Kidney capillary endothelial cell (primary cell): Measurements from ENCODE around the gene TUBG1.

Experiments used
- DNase-seq: peaks from one replicate; pipeline ENCODE4 v3.0.0-alpha.2; 2018; ENCODE audit warnings: low spot score

TUBG1 gene

DNA sequence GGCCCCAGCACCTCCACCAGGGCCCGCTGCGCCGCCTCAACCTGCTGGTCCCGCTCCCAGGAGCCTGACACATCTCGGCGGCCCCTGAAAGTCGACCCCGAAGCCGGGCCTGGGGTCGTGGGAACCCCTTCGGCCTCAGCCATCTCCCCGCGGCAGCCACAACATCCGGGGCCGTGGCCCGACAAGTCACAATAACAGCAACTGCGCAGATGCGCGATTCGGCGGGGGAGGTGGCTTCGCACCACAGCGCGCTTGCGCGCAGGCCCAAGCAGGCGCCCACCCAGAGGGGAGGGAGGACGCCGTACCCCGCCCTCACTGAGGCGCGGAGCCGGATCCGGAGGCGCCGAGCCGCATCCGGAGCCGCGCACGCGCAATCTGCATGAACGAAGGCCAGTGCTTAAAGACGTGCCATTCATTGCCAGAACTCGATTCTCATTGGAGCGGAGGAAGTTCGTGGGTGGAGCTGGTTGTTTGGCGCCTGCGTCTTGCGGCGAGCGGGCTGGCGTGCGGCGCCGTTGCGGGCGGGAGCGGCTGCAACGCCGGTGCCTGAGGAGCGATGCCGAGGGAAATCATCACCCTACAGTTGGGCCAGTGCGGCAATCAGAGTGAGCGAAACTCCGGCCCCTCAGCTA is at the start of gene TUBG1, which contains the start of gene RETREG3:
Gene TUBG1, plus strand, starts transcription at position 502 of the 632 bp plus-strand sequence. Its CDS starts 55 bp downstream, at position 557.
Gene RETREG3, minus strand, starts transcription at position 193 of the 632 bp plus-strand sequence. Its CDS starts 50 bp downstream, at position 143.
- DNase-seq = peak; percentile 98

DNA sequence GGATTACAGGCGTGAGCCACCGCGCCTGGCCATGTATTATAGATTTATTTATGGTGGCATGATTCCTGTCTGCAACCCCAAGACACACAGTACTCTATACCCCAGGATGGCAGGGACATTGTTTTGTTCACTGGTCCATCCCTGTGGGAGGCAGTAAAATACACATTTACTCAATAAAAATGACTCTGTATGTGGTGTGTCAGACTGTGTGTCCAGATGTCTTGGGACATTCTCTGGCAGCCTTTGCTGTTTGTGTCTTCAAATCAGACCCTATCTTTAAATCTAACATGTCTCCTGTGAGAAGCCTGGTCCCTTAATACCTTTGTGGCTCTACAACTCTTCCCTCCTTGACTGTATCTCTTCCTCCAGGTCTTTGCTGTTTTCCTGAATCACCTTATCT is 49.2 kb upstream of the TUBG1 start:
- DNase-seq = no peak

DNA sequence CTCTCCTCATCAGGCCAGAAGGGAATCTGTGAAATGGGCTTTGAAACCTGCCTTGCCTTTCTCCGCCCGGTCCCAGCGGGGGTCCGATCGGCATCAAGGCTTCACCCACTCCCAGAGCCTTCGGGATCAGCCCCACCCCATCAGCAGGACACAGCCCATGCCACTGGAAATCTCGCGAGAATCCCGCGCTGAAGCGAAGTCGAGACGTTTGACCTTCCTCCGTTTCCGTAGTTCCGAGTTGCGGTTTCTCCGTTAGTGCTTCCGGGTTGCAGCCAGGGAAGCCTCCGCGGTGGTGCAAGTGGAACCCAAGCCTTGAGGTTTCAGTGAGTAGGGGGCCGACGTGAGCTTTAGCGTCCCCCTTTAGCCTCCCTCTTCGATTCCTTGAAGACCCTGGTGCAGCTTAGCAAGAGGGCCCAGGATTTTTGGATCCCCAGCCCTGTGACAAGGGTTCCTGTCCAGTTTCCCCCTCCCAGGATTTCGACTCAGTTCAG is 47.5 kb upstream of the TUBG1 start, which contains the start of gene COASY:
Gene COASY, plus strand, starts transcription at position 252 of the 491 bp plus-strand sequence. CDS start 475 bp downstream, outside the sequence.
- DNase-seq = peak; percentile 97

DNA sequence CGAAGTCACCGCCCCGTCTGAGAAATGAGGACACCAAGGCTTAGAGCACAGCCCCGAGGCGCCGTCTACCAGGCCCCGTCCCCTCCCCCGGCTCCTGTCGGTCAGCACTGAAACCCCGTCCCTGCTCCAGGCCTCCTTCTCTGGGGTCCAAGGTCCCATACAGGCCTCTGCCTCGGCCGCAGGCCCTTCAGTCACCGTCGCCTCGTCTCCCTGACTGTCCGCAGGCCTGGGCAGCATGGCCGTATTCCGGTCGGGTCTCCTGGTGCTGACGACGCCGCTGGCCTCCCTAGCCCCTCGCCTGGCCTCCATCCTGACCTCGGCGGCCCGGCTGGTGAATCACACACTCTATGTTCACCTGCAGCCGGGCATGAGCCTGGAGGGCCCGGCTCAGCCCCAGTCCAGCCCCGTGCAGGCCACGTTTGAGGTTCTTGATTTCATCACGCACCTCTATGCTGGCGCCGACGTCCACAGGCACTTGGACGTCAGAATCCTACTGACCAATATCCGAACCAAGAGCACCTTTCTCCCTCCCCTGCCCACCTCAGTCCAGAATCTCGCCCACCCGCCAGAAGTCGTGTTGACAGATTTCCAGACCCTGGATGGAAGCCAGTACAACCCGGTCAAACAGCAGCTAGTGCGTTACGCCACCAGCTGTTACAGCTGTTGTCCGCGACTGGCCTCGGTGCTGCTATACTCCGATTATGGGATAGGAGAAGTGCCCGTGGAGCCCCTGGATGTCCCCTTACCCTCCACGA is 46.9 kb upstream of the TUBG1 start:
- no peak for DNase-seq

DNA sequence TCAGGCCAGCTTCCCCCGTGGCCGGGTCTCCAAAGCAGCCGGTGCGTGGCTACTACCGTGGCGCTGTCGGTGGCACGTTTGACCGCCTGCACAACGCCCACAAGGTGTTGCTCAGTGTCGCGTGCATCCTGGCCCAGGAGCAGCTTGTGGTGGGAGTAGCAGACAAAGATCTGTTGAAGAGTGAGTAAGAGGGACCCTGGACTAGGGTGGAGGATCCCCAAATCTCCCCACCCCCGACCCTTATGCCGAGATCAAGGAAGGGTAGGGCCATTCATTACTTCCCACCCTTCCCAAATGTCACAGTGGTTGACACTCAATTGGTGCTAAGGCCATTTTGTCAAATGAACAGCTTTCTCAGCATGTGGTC is 46.4 kb upstream of the TUBG1 start:
- no peak for DNase-seq

DNA sequence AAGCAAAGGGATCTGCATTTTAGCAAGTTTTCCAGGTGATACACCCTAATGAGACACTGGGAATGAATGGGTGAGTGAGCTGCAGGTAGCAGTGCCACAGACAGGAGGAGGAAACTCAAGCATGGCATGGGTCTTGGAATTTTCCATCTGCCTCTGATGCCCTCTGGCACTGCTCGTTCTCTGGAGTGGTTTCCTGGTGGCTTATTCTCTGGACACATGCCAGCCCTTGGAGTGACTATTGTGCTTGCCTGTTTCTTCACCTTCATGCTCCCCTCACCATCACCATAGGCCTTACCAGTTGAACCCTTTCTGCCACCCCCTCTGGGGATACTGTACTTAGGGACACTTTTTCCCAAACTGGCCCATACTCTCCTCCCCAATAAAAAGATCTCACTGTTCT is 45.9 kb upstream of the TUBG1 start:
- no peak for DNase-seq

DNA sequence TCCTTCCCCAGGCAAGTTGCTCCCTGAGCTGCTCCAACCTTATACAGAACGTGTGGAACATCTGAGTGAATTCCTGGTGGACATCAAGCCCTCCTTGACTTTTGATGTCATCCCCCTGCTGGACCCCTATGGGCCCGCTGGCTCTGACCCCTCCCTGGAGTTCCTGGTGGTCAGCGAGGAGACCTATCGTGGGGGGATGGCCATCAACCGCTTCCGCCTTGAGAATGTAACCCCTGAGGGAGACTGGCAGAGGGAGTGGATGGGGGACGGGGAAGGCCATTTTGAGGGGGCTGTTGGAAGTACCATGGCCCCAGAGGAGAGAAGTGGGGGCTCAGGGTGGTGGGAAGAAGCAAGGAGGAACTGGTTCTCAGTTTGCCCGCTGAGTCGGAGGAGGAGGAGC is 45.5 kb upstream of the TUBG1 start:
- DNase-seq = no peak

DNA sequence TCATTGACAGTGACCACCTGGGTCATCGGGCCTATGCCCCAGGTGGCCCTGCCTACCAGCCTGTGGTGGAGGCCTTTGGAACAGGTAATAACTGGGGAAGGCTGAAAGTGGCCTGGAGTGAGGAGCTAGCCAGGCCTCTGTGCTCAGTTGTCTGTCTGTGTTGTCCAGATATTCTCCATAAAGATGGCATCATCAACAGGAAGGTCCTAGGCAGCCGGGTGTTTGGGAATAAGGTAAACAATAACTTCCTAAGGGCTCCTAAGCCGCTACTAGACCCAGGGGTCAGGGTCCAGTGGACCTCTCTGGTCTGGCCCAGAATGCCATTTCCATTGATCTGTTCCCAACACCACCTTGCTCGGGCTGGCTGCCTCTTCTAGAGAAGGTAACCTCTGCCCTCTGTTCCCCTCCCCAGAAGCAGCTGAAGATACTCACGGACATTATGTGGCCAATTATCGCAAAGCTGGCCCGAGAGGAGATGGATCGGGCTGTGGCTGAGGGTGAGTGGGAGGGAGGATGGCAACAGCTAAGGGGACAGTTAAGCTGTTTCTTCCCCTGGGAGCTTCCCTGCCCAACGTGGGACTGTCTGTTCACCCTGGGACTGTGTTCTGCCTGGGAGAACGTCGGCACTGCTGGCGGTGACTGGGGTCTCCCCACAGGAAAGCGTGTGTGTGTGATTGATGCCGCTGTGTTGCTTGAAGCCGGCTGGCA is 44.5 kb upstream of the TUBG1 start:
- DNase-seq = no peak

DNA sequence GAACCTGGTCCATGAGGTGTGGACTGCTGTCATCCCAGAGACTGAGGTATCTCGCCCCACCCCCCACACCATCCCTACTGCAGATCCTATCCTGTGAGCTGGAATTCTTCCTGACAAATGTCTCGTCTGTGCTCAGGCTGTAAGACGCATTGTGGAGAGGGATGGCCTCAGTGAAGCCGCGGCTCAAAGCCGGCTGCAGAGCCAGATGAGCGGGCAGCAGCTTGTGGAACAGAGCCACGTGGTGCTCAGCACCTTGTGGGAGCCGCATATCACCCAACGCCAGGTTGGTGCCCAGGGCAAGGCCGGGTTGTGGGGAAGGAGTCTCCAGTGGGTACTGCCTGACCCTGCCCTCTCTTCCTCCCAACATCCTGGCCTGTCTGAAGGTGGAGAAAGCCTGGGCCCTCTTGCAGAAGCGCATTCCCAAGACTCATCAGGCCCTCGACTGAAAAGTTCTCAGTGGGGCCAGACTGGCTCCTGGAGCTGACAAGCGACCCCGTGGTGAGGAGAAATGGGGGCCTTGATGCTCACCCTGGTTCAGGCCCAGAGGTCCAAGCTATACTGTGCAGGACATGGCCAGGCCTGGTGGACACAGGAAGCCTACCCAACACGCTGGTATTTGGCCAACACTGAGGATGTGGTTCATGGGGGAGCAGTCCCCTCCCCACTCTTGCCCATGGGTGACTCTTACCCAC is 43.8 kb upstream of the TUBG1 start:
- no peak for DNase-seq

DNA sequence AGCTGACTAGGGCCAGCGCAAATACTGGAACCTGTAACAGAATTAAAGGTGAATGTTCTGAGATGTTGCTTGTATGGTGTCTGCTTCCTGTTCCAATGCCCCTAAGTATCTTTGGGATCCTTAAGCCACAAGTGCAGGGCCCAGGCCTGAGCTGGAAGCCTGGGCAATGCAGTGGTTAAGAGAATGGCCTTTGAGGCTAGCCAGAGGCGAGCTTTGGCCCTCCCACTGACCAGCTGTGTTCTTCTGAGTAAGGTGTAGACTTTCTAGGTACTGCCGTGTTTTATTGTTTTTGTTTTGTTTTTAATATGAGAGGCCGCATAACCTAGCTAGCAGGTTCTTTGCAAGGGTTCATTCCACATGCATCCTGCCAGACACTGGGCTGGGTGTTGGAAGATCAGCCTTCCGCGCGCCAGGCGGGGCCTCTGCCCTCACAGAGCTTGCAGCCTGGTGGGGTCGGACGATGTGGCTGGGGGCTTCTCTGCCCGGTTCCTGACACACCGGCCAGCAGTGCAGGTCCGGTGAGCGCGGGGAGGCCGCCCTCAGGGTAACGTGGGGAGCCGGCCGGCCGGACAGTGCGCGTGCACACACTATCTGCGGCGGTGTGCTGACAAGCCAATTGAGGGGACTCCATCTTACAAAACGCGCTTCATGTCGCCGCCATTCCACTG is 43.1 kb upstream of the TUBG1 start:
- DNase-seq = no peak

DNA sequence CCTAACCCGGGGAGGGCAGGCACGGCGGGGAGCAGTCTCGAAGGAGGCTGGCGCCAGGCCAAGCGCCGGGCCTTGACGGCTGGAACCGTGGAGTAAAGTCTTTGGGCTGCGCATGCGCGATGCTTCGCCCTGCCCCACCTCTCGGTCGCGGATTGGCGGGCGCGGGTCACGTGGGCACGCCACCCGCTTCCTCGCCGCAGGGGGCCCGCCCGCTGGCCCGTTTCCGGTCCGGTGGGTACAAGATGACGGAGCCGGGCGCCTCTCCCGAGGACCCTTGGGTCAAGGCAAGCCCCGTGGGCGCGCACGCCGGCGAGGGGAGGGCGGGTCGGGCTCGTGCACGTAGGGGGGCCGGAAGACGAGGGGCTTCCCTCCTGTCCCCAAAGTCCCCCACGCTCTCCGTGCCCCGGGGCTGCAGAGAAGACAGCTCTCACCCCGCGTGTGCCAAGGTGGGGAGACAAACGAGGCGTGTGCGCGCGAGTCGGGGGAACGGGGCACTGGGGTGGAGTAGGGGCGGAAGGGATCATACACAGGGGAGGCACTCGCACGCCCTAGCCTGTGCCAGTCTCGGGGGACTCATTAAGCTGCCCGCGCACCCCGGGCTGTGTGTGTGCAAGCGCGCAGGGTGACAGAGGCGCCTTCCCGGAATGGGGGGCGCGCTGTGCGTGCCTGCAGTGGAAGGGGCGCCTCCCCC is 42.5 kb upstream of the TUBG1 start, which contains the start of gene MLX:
Gene MLX, plus strand, starts transcription at position 218 of the 691 bp plus-strand sequence. Its CDS starts 25 bp downstream, at position 243.
- peak; percentile 92 for DNase-seq

DNA sequence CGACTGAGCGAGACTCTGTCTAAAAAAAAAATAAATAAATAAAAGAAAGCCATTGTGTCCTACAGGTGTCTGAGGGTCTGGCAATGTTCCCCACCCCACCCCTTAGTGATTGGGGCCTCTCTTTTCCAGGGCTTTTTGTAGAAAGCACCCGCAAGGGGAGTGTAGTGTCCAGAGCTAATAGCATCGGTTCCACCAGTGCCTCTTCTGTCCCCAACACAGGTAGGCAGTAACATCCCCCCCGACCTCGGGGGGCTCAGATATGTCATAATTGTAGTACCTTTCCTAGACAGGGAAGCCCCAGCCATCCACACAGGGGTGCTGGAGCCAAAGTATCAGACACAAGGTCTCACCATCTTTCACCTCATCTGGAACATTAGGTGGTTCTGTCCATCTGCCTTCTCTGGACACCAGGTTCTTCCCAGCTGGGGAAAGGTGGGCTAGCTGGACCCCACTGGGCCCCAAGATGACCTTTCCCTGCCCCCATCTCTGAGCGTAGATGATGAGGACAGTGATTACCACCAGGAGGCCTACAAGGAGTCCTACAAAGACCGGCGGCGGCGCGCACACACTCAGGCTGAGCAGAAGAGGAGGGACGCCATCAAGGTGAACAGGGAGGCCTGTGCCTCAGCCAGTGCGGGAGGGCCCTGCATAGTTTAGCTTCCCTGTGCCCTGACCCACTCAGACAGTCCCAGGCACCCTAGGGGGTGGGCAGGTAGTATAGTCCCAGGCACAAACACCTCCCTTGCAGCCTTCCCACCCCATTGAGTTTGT is 41.0 kb upstream of the TUBG1 start:
- no peak for DNase-seq

DNA sequence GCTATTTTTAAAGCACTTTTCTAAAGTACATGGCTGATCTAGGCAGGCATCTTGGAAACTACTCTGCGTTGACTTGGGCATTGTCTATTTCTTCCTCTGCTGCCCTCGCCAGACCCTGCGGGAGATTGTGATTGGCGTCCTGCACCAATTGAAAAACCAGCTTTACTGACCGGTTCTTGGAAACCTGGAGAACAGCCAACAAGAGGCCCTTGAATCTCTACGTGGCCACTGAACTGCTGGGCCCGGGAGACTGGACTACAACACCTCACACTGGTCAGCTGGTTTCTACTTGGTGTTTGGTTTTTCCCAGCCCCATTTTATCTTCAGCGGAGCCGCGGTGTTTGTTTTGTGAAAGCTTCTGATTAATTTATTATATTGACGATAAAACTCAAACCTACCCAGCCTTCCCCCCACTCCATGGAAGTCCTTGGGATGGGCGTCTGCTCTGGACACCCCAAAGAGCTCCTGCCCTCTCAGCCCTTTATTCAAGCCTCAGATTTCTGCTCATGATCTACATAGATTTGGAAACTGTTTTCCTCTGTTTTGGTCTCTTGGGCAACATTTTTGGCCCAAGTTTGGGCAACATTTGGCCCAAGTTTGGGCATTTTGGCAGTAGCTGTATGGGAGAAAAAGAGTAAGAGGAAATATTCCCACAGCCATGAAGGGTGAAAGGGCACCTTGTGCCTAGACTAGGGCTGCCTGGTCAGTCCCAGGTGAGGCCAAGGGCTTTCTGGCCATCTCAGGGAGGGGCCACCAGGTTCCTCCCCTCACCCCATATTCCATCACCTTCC is 37.9 kb upstream of the TUBG1 start:
- no peak for DNase-seq

DNA sequence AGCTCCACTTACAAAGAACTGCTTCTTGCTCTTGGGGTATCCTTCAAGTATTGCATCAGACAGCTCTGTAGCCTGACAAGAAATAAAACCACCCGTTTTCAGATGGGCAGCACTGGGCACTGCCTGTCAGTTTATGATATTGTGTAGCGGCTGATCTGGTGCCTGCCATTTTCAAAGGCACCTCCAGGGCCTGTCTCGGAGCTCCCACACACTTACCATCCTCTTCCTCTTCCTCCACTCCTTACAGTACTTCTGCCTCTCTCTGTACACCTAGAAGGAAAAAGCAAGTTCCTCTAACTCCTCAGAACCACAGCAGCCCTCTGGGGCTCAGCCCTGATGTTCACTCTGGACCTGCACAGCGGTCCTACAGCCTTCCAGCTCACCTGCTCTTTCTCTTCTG is 36.4 kb upstream of the TUBG1 start:
- no peak for DNase-seq

DNA sequence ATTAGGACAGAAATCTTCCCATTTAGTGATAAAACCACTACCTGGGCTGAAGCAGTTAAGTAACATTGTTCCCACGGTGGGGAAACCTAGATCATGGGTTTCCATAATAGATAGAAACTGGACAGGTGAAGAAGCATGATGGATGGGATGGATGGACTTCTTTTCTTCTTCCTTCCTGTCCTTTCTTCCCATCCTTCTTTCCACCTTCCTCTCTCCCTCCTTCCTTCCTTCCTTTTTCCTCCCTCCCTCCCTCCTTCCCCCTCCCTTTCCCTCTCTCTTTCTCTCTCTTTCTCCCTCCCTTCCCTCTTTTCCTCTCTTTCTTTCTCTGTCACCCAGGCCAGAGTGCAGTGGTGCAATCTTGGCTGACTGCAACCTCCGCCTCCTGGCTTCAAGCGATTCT is 35.0 kb upstream of the TUBG1 start:
- no peak for DNase-seq

DNA sequence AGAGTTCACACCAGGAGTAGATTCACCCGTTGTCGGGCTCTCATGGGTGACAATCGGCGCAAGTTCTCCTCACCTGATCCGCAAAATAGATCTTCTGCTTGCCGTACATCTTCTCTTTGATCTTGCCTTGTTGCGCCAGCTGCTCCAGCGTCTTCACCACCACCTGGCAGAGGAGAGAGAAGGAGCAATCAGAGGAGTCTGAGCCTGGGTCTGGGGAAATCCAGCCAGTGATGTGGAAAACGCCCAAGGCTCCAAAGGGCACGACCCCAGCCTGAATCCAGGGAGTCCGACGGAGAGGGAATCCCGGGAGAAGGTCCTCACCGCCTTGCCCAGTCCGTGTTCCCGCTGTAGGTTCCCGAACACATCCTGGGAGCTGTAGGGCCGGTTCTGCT is 32.3 kb upstream of the TUBG1 start:
- DNase-seq = no peak

DNA sequence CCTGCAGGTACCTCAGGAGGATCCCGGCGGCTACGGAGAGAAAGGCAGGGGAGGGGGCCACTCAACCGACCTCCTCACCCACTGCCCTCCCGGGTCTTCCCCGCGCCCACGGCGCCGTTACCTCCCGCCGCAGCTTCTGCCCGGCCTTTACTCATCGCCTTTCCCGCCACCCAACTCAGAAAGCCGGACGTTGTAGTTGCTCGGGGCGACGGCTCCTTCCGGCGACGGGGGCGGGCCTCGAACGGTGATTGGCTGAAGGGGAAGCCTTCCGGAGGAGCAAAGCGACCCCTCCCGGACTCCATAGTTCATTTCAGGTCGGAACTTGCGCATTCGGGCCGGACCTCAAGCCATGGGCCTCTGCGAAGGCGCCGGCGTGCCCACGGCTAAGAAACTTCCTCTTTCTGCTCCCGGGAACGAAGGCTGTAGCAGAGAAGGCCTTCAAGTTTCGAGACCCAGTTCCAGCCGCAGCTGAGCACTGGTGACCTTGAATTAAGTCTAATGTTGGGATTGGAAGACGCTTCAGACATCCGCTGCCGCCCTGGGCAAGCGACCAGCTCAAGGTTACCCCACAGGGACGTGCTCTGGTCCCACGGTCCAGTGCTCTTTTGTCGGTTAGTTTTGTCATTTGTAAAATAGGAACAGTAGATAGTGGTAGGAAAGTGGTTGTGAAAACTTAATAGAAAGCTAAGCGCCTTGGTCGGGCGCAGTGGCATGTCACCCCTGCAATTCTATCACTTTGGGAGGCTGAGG is 31.8 kb upstream of the TUBG1 start, which contains the start of gene PSMC3IP:
Gene PSMC3IP, minus strand, starts transcription at position 198 of the 750 bp plus-strand sequence. Its CDS starts 43 bp downstream, at position 155.
- peak; percentile 94 for DNase-seq

DNA sequence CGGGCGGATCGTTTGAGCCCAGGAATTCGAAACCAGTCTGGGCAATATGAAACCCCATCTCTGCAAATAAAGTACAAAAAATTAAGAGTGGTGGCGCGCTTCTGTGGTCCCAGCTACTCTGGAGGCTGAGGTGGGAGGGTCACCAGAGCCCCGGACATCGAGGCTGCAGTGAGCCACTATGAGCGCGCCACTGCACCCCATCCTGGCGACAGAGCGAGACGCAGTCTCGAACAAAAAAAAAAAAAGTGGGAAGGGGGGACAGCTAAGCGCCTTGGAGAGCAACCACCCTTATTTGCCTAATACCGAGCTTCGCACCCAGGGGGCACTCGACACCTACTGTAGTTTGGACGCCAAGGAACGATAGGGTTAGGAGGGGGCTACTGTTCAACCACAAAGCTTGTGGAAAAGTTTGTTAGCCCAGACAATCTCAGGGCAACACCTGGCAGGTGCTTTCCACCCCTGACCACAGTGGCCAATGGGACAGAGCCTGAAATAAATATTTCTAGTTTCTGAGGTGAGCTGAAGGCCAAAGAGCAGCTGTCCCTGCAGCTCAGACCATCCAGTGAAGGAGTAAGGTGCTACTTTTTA is 31.1 kb upstream of the TUBG1 start:
- DNase-seq = no peak
